ENCODE data around the gene GAL3ST1. TPM values are rescaled to one million over a fixed set of nuclear protein-coding genes. Genes with fewer than 3 reads are reported as not detected.
"Not testable (repeated sequence)": the region's sequence is repeated elsewhere in the genome, so short reads cannot be mapped to it uniquely, and the experiment has no call there.

GAL3ST1 gene
- total RNA-seq: 1 to 10 TPM in 2 of 4 donors, not detected in 2; 1.1 to 2.4 TPM

- peak within 1 kb of the TSS in 1 of 4 donors; percentile 31 for H3K4me3 ChIP-seq
- intact Hi-C loops (cut with DNase I): no loop called here
These were observed at the start of gene GAL3ST1 for GRCh38 chr22:30574095-30574981. Gene GAL3ST1 (minus strand): TSS chr22:30574665. CDS start chr22:30557392, 17,273 bp downstream.

GRCh38 chr22:30619909-30620308, 45.4 kb upstream of the GAL3ST1 start:
- H3K27me3 ChIP-seq; H3K27ac ChIP-seq; intact Hi-C loops (cut with DNase I); H3K4me1 ChIP-seq; H3K9me3 ChIP-seq; DNase-seq; H3K4me3 ChIP-seq: not testable (repeated sequence)
- peaks cover 0 to 24% (median 0%) of the 10 kb centered on the region in 3 donors for H3K36me3 ChIP-seq
- WGBS, 2 donors: 60 to 94% methylated on average over 1 to 6 of the region's 6 CpGs

More at GRCh38 chr22:30574095-30574981, at the start of gene GAL3ST1:
- H3K36me3 ChIP-seq: peaks cover 30 to 43% (median 33%) of the 10 kb centered on the region in 3 donors
- TF ChIP-seq POLR2A (IDR thresholded peaks at IDR 0.05) (no peak), CTCF (IDR thresholded peaks at IDR 0.05) (no peak)
- H3K9me3 ChIP-seq: no peaks in the 10 kb centered on the region
- 67 to 83% methylated on average over 1 of the region's 75 CpGs for WGBS, 2 donors
- H3K4me1 ChIP-seq: peaks cover 0 to 12% (median 8%) of the 10 kb centered on the region in 3 donors
- peak within 1 kb of the TSS in 1 of 4 donors; percentile 22 for H3K27ac ChIP-seq
- peaks cover 0 to 4% (median 0%) of the 10 kb centered on the region in 4 donors for H3K27me3 ChIP-seq
- DNase-seq: no peak

GRCh38 chr22:30617819-30618218, 43.4 kb upstream of the GAL3ST1 start:
- peaks cover 0 to 6% (median 0%) of the 10 kb centered on the region in 3 donors for H3K4me1 ChIP-seq
- peaks cover 0 to 40% (median 0%) of the 10 kb centered on the region in 3 donors for H3K36me3 ChIP-seq

GRCh38 chr22:30615543-30615954, 41.1 kb upstream of the GAL3ST1 start:
- Histone ChIP-seq H3K4me3 (no peak overlapping the region), H3K27ac (no peak overlapping the region), H3K36me3 (peaks cover 0 to 40% (median 0%) of the 10 kb centered on the region in 3 donors), H3K27me3 (no peaks in the 10 kb centered on the region), H3K4me1 (peaks cover 0 to 6% (median 0%) of the 10 kb centered on the region in 3 donors), H3K9me3 (no peaks in the 10 kb centered on the region)
- WGBS, 2 donors: 71 to 73% methylated on average over 5 to 7 of the region's 7 CpGs
- TF ChIP-seq CTCF (IDR thresholded peaks at IDR 0.05) (no peak), POLR2A (IDR thresholded peaks at IDR 0.05) (no peak)
- intact Hi-C loops (cut with DNase I): no loop called here
- DNase-seq: no peak

More at GRCh38 chr22:30617819-30618218, 43.4 kb upstream of the GAL3ST1 start:
- WGBS, 2 donors: 82 to 85% methylated on average over 6 of the region's 6 CpGs
- no peak for DNase-seq
- Histone ChIP-seq H3K27ac (no peak overlapping the region), H3K4me3 (no peak overlapping the region), H3K27me3 (no peaks in the 10 kb centered on the region), H3K9me3 (no peaks in the 10 kb centered on the region)
- TF ChIP-seq CTCF (IDR thresholded peaks at IDR 0.05): no peak
- no peak for TF ChIP-seq POLR2A (IDR thresholded peaks at IDR 0.05)
- intact Hi-C loops (cut with DNase I): no loop called here

- Histone ChIP-seq H3K36me3 (peaks cover 0 to 39% (median 0%) of the 10 kb centered on the region in 3 donors), H3K27me3 (no peaks in the 10 kb centered on the region), H3K9me3 (no peaks in the 10 kb centered on the region), H3K4me3 (no peak overlapping the region), H3K4me1 (peaks cover 1 to 8% (median 2%) of the 10 kb centered on the region in 3 donors), H3K27ac (no peak overlapping the region)
- no peak for DNase-seq
- intact Hi-C loops (cut with DNase I): no loop called here
- TF ChIP-seq POLR2A (IDR thresholded peaks at IDR 0.05) (no peak), CTCF (IDR thresholded peaks at IDR 0.05) (no peak)
These were observed 40.4 kb upstream of the GAL3ST1 start for GRCh38 chr22:30614879-30615278.

Measured in esophagus squamous epithelium (tissue), 5 donors.